Measurements from ENCODE around the gene MFAP3.
"Not testable (repeated sequence)": the region's sequence is repeated elsewhere in the genome, so short reads cannot be mapped to it uniquely, and the experiment has no call there.

MFAP3 gene

DNA sequence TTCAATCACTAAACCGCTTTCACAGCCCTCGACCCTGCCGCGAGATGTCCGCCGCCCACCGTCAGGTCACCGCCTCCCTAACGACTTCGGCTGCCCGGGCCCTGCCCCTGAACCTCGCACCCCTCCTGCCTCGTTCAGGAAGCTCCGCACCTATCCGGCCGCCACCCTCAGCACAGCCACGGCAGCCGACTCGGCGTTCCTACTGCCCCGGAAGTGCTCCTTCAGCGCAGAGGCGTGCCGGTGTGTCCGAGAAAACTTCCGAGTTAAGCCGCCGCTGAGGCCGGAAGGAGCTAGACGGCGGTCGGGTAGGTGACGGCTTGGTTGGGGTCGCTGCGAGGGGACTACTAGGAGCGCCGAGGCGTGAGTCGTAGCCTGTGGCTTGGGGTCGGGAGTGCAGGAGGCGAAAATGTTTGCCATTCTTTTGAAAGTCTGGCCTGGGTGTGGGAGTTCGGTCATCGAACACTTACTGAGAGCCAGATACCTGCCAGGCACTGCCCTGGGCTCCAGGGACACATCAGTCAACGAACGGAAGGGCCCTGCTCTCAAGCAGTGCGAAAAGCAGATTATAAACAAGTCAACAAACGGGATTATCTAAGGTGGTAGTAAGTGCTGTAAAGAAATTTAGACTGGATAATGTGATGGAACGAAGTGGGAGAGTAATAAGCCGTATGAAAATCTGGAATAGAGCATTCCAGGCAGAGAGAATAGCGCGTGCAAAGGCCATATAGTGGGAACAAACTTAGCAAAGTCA is at the start of gene MFAP3, which contains the start of gene FAM114A2:
Gene MFAP3 (plus strand): TSS at position 261 of the 751 bp plus-strand sequence. CDS start 10,756 bp downstream, outside the sequence.
Gene FAM114A2 (minus strand): TSS at position 204 of the 751 bp plus-strand sequence. CDS start 3,957 bp downstream, outside the sequence.
- peak; percentile 56 for DNase-seq

DNA sequence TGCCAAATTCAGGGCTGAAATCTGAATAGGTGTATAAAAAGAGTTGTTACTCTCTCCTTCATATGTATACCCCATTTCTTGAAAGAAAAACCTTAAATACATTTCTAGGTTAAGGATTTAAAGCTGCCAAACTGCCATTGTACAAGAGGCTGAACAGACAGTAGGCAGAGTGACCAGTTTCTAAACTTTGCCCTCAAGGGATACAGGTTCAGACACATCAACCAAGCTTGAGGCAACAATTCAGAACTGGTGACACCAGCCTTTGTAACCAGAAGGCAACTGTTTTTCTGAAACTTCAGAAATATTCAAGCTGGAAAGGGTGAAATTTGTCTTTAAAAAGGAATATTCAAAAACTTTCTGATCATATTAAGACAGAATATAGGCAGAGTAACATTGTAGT is 47.6 kb upstream of the MFAP3 start:
- no peak for DNase-seq

- no peak for DNase-seq
These were observed 40.8 kb upstream of the MFAP3 start for GRCh38 chr5:153998010-153998409.

DNA sequence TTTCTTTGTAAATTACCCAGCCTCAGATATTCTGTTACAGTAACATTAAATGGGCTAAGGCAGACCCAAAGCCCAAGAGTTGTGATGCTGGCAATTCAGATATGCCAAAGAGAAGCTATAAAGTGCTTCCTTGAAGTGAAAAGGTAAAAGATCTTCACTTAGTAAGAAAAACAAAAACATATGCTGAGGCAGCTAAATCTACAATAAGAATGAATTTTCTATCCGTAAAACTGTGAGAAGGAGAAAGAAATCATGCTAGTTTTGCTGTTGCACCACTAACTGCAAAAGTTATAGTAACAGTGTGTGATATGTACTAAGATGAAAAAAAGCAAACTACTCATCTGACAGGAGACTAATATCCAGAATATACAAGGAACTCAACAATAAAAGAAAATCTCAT is 40.0 kb upstream of the MFAP3 start:
- no peak for DNase-seq

- DNase-seq = no peak
These were observed 38.8 kb upstream of the MFAP3 start for GRCh38 chr5:153999995-154000394.

- no peak for DNase-seq
These were observed 38.1 kb upstream of the MFAP3 start for GRCh38 chr5:154000703-154001102.

DNA sequence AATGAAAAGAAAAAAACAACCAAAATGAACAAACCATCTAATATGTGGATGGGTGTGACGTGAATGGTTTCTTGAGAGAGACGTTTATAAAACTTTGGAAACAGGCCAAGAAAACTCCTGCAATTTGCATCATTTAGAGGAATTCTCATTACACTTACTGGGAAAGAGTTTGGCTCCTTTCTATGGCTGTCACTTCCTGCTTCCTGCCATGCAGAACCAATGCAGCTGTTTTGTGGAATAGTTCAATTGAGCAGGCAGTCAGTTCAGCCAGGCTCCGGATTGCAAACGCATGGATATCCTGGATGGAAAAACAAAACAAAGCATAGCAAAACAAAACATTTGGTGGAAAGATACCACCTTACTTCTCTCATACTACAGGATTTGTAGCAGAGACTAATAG is 36.7 kb upstream of the MFAP3 start:
- DNase-seq = no peak

- DNase-seq = no peak
These were observed 36.2 kb upstream of the MFAP3 start for GRCh38 chr5:154002511-154003020.

DNA sequence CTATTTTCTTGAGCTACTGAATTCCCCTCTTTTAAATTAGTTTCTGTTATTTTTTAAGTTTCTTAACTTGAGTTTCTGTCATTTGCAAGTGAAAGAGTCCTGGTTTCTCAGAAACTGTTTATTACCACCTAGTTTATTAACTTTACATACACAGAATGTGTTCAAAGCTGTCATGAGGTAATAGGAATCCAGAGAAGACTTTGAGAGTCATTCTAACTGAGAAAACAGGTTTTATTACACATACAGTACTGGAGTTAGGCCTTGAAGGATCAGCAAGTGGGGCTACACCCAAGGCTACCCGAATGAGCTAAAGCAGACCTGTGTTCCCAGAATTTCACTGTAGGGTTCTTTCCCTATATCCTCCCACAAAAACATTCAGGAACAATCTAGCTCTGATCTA is 33.1 kb upstream of the MFAP3 start:
- DNase-seq = no peak

DNA sequence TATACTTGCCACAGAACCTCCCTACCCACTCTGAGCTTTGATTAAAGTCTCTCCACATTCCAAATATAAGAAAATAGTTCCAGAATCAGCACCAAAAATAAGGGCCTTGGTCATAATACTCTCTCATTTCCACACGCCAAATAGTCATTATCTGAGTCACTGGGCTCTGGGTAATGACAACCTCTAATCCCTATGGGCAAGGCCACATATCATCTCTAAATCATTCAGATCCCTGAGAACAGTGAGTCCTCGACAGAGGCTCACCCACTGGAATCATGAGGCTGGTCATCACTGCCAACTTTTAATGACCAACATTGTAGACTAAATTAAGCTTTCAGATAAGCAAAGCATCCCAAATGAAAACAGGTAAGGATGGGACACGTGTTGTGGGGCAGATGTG is 28.1 kb upstream of the MFAP3 start:
- no peak for DNase-seq

DNA sequence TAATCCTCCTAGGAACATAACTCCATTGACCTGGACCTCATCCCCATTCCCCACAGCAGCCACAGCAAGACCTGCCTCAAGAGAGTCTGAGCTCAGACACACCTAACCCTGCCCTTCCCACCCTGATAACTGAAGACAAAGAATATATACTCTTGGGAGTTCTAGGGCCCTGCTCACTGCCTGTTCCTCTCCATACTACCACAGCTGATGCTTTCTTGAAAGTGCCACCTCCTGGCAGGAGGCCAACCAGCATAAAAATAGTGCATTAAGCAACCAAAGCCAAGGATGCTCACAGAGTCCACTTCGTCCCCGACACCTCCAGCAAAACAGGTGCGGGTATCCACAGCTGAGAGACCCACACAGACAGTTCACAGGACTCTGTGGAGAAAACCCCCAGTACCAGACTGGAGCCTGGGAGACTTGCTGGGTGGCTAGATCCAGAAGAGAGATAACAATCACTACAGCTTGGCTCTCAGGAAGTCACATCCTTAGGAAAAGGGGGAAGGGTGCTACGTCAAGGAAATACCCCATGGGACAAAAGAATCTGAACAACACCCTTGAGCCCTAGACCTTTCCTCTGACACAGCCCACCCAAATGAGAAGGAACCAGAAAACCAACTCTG is 23.6 kb upstream of the MFAP3 start:
- no peak for DNase-seq

DNA sequence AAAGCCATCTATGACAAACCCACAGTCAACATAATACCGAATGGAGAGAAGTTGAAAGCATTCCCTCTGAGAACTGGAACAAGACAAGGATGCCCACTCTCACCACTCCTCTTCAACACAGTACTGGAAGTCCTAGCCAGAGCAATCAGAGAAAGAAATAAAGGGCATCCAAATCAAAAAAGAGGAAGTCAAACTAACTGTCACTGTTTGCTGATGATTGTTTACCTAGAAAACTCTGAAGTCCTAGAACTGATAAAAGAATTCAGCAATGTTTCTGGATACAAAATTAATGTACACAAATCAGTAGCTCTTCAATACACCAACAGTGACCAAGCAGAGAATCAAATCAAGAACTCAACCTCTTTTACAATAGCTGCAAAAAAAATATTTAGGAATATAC is 19.8 kb upstream of the MFAP3 start:
- DNase-seq = not testable (repeated sequence)

- no peak for DNase-seq
These were observed 12.8 kb upstream of the MFAP3 start for GRCh38 chr5:154025951-154026350.

DNA sequence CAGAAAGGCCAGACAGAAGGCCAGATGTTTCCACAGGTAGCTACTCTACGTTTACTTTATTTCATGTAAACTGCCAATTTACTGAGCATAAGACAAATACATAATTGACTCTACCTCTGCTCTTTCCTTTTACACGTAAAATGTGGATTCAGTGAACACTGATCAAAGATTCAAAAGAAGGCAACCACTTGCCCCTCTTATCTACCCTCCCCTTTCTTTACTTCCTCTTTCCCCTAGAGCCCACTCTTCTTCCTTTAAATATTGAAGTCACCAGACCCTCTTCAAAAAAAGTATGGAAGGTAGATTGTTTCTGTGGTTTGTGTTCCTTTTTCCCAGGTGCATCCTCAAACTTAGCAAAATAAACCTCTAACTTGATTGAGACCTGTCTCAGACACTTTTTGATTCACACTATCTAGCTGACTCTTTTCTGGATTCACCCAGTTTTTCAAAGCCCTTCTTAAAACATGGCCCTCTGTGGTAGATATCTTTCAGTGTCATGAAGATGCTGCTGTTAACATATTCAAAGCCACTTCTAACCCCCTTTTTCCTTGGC is 6.8 kb upstream of the MFAP3 start:
- DNase-seq = no peak

- DNase-seq = no peak
These were observed 3.8 kb upstream of the MFAP3 start for GRCh38 chr5:154034944-154035343.

DNA sequence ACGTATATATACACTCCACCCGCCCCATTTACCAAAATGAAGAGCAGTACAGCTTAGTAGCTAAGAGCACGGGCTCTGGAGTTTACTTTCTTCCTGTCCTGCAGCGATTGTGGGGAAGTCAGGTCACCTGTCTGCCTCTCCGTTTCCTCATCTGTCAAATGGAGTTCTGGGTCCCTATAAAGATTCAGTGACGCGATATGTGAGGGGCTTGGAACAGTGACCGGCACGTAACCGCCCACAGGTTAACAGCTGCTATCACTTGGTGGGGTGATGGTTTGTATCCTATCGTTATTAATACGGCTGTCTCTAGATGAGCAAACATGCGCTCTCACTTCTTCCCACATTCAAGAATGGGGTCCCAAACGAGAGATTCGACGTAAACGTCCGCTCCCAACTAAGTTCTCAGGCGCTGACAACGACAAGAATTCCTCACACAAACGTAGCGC is 483 bp upstream of the MFAP3 start:
- DNase-seq = peak; percentile 47

- no peak for DNase-seq
These were observed 677 bp downstream of the MFAP3 start for GRCh38 chr5:154039458-154039829.

- no peak for DNase-seq
These were observed 4.0 kb downstream of the MFAP3 start for GRCh38 chr5:154042766-154043165.

GRCh38 chr5:154044099-154044498 is 5.3 kb downstream of the MFAP3 start:
- no peak for DNase-seq

- DNase-seq = no peak
These were observed 5.8 kb downstream of the MFAP3 start for GRCh38 chr5:154044581-154044980.

- no peak for DNase-seq
These were observed 7.7 kb downstream of the MFAP3 start for GRCh38 chr5:154046486-154046885.

DNA sequence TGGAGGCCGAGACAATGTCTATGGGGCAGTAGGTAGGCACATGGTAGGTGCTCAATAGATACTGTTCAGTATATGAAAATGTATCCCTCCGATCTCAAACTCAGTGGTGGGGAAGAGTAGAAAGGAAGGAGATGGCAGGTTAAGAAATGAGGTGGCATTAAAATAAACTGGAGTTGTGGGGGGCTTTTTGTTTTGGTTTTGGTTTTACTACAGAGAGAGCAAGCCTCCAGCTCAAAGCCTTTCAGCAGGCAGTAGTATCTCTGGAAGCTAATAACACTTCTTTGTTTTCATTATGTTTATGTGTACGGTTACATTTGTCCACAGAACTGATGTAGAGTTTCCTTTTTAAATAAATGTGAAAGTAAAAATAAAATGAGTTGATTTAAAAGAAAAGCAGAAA is 8.6 kb downstream of the MFAP3 start:
- DNase-seq = no peak

DNA sequence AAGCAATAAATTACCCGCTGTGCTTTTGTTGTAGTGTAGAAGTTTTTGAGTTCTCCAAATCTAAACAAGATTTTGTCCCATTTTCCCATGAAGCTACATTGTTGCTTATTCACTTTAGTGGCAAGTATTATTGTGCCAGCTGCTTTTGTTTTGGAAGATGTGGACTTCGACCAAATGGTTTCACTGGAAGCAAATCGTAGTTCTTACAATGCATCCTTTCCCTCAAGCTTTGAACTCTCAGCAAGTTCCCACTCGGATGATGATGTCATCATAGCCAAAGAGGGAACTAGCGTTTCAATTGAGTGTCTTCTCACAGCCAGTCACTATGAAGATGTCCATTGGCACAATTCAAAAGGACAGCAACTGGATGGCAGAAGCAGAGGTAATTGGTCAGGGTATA is 10.9 kb downstream of the MFAP3 start:
- DNase-seq = no peak

DNA sequence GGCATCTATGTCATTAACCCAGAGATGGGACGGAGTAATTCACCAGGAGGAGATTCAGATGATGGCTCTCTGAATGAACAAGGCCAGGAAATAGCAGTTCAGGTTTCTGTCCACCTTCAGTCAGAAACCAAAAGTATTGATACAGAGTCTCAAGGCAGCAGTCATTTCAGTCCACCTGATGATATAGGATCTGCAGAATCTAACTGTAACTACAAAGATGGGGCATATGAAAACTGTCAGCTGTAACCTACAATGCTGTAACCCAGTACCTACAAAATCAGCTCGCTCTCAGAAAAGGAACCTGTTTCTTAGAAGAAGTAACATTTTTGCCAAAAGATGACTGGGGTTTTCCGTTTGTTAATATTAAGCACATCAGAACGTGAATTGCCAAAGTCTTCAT is 14.7 kb downstream of the MFAP3 start:
- no peak for DNase-seq
